GM18508 (cell line): ENCODE data around the gene EEF2KMT.
"Not testable (repeated sequence)": the region's sequence is repeated elsewhere in the genome, so short reads cannot be mapped to it uniquely, and the experiment has no call there.

Source experiments
- ATAC-seq: cut with Tn5 transposase; IDR thresholded peaks from one replicate; pipeline ENCODE4 v1.9.1; 2021; ENCODE audit warnings: moderate number of reproducible peaks; ENCODE audit not compliant: insufficient read depth, unreplicated experiment

Gene EEF2KMT

DNA sequence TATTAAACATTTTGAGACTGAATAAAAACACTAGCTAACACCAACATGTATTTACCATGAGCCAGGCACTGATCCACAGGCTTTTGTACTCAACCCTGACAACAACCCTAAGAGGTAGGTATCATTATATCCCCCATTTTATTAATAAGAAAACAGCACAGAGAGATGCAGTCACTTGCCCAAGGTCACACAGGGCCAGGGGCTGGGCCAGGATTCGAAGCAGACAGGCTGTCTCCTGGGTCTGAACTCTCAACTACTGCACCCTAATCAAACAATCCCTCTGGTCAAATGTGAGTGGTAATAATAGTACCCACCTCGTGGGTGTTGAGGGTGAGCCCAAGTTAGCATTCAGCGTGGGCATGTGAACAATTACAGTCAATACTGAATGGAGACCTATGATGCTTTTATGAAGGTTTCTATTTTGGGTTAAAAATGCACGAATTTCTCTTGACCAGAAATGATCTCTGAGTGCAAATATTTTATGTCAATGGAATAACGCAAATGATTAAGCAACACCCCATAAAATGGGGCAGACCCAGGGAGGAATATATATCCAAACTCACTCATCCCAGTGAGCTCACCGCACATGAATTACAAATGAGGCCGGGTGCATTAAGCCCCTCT is 1.0 kb downstream of the EEF2KMT start:
- not testable (repeated sequence) for ATAC-seq

DNA sequence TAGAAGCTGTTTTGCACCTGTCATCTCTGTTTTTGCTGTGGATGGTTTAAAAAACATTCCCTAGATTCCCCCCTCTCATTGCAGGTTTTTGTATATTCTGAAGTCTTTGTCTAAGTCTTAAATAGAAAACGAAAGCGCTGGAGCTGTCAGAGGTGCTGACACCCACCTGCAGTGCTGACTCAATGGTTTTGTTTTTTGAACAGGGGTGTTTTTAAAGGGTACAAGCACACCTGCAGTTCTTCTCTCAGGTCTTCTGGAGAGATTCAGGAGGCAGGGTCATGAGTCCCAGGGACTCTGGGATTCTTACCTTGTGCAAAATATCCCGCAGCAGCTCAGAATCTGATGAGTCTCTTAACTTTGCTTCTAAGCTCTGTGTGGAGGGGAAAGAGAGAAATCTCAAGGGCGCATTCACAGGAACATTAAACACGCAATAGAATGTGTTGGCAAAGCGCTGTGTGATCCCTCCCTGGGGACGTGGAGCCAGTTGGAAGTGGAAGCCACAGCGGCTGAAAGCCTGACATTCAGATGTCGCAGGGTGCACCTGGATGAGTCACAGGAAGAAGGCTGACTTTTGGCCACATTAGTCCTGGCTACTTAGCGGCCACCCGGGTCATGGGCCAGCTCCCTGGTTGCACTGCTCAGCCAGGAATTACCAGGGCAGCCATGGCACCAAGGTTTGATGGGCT is 2.3 kb downstream of the EEF2KMT start:
- ATAC-seq: not testable (repeated sequence)

DNA sequence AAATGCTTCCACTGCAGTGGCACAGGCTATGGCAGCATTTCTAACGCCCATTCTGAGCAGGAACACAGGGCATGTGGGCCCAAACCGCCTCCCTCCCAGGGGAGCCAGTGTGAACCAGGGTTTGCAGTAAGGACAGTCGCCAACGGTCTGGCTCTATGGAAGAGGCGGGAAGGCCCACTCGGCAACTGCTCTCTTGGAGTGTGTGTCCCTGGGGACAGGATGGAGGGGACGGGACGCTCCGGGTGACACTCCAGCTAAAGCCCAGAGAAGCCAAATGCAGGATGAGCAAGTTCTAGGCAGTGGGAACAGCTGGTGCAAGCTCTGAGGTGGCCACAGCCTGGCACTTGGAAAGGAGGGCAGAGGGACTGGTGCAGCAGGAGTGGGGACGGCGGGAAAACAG is 3.8 kb downstream of the EEF2KMT start:
- ATAC-seq: not testable (repeated sequence)

DNA sequence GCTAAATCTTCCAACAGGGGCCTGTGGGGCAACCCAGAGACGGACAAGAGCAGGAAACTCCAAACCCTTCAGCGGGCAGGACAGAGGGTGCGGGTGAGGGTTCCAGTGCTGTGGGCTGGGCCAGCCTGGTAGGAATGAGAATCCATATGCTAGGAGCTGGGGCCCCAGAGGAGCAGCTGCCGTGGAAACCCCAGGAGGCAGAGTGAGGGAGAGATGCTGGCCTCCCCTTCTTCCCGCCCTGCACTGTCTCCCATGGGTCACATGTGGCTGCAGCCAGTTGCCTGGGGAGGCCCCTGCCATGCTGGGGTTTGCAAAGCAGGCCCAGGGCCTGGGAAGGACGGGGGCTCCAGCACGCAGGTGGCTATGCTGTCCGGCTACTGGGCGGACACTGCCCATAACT is 4.5 kb downstream of the EEF2KMT start:
- ATAC-seq: not testable (repeated sequence)

DNA sequence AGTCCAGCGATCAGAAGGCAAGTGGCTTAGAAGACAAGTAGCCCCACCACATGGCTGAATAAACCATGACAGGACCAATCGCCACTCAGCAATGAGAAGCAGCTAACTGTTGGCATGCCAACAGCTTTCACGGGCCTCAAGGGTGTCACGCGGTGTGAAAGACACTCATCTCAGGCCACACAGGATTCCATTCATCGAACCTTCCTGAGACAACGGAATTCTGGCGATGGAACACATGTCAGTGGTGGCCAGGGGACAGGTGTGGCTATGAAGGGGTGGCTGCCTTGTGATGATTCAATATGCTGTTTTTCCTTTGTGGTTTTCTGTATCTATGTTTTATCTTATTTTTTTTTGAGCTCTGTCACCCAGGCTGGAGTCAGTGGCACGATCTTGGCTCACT is 7.0 kb downstream of the EEF2KMT start:
- ATAC-seq: not testable (repeated sequence)

DNA sequence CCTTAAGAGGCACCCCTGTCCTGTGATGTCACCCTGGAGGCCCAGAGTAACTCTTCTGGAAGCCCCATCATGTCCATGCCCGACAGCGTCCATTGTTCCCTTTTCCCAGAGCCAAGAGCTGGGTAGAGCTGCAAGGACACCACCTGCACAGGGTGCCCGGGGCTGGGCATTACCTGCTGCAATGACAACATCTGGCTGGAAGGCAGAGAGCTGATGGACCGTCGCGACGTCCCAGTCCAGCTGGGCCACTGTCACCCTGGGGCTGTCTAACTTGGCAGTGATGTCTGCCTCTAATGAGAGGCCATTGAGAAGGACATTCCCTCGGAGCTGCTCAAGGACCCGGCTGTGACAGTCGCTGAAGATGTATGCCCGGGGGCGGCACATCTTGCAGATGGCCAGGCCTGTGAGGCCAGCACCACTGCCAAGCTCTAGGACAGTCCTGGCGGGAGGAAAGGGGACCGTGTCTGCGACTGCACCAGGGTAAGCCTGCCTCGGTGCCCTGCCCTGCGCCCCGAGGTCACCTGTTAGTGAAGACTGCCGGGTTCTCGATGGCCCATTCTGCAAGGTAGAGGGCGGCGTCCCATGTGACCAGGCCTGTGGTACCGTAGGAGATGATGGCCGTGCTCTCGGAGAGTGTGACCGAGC is 7.6 kb downstream of the EEF2KMT start:
- ATAC-seq: not testable (repeated sequence)

DNA sequence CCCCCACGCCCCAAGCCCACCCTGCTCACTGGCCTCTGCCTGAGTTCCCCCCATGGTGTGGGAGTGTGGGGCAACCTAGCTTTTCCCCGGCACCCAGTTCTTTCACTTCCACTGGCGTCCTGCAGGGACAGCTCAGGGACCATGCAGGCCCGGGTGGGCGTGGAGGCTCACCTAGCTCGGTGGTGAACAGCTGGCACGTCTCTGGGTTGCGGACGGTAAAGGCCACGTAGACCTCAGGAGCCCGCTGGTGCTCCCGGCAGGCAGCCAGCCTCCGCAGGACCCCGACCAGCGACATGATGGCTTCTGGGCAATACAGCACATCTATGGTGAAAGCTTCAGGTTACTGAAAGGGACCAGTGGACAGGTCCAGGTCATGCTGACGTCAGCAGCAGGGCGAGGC is 8.7 kb downstream of the EEF2KMT start:
- not testable (repeated sequence) for ATAC-seq

DNA sequence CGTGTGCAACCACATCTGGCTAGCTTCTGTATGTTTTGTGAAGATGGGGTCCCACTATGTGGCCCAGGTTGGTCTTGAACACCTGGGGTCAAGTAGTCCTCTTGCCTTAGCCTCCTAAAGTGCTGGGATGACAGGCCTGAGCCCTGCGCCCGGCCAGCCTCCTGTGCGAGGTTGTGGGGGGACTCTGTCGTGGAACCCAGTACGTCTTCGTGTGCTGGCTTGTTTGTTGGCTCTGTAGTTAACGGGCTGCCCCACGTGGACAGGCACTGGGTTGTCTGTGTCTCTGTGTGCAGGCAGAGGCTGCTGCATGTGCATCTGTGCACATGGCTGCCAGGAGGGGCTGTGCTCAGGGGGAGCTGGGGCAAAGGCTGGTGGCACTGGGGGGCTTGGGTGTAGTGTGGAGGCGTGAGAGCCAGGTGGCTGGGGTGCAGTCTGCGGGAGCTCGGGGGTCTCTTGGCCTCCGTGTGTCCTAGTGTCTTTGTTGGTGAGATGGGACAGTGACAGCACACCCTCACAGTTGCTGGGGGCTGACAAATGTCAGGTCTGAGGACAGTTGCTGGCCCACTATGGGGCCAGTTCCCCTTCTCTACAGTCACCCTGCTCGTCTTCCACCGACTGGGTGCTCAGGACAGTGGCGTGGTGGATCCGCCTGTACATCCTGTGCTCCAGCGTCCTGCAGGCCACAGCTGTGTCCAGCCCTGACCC is 9.4 kb downstream of the EEF2KMT start:
- ATAC-seq: not testable (repeated sequence)

DNA sequence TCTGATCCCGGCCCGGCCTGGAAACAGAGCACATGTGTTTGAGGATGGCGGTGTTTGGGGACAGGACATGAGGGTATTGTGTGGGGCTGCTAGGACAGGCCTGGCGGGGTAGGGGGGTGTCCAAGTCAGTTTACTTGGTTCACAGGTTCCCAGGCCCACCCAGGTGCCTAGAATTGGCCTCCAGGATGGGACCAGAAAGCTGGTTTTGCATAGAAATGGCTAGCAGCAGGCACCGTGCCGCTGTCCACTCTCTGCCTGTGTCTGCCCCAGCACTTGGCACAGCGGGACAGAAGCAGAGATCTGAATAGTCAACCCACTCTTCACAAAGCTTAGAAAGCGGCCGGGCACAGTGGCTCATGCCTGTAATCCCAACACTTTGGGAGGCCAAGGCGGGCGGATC is 11.9 kb downstream of the EEF2KMT start:
- not testable (repeated sequence) for ATAC-seq

DNA sequence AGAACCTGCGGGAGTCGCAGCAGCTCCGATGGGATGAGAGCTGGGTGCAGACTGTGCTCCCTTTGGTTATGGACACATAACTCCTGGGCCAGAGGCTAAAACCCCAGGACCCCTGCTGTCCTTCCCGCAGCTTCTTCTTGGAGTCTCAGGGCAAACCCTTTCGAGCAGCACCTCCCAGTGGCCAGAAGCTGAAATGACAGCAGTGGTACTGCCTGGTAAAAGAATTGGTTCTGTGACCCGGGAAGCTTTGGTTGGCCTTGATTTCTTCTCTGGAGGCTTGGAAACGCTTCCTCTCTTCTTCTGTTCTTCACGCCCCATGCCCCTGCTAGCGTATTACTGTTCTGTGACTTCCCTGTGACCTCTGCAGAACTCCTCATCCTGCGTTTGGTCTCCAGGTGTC is 12.8 kb downstream of the EEF2KMT start:
- not testable (repeated sequence) for ATAC-seq

DNA sequence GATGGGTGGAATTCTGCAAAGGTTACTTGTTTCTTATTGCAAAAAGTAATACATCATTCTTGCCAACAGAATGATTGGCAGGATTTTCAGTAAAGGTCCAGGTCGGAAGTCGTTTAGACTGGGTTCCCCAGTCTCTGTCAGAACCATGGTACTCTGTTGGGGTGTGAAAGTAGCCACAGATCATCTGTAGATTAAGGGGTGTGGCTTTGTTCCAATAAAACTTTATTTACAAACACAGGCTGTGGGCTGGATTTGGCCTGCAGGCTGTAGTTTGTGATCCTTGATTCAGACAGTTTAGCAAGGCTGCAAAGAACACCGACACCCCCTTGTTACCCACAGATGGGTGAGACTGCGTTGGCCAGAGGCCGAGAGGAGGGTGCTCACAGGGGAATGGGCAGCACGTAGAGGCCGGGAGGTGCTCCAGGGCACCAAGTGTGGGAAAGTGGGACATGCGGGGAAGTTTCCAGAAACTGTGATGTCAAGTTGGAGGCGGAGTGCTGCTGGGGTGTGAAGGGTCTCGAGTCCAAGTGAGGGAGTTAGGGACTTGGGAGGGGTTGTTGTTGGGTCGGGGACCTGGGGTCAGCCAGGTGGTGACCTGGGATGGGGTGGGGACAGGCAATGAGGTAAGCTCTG is 13.4 kb downstream of the EEF2KMT start:
- ATAC-seq: not testable (repeated sequence)

DNA sequence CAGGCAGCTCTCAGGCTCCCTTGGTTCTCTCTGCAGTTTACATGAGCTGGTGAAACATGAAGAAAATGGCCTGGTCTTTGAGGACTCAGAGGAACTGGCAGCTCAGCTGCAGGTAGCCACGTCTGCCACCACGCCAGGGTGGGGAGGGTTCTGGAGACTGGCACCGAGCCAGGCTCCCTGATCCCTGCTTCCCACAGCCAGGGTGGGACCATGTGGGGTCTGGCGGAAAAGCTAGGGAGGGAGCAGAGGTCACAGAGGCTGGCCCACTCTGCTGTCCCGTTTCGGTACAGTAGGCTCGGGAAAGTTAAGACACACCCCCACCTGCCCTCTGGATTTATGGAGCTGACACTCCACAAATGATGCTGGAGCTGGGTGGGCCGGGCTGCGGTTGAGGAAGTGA is 13.9 kb downstream of the EEF2KMT start:
- ATAC-seq: not testable (repeated sequence)

DNA sequence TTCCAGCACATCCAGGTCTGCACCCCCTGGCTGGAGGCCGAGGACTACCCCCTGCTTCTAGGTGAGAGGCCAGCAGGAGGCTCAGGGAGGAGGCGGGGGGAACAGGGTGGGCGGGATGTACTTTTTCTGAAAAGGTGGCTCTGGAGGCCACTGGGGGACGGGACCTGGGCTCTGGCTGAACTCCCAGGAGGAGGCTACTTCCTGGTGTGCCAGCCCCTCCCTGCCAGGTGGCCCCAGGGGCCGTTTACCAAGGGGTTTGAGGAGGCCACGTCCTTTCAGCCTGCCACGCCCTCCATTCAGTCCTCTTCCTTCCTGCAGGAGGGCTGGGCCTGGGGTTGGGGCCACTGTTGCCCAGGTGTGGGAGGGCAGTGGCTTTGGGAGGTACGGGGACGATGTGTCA is 16.6 kb downstream of the EEF2KMT start:
- ATAC-seq: not testable (repeated sequence)

DNA sequence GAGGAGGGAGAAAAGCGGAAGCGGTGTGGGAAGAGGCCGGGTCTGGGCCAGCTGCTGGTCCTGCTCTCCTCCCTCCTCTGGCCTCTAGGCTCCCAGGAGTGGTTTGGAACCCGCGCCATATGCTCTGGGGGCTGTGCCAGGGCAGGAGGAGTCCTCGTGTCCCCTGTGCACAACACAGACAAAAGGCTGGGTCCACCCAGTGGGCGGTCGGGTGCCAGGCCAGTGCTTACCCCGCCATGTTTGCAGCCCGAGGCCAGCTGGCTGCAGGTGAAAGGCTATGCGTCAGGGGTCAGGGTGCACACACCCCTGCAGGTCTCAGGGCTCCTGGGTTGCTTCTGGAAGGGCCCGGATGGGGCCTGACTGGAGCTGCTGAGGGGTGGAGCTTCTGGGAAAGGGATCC is 17.1 kb downstream of the EEF2KMT start:
- not testable (repeated sequence) for ATAC-seq

DNA sequence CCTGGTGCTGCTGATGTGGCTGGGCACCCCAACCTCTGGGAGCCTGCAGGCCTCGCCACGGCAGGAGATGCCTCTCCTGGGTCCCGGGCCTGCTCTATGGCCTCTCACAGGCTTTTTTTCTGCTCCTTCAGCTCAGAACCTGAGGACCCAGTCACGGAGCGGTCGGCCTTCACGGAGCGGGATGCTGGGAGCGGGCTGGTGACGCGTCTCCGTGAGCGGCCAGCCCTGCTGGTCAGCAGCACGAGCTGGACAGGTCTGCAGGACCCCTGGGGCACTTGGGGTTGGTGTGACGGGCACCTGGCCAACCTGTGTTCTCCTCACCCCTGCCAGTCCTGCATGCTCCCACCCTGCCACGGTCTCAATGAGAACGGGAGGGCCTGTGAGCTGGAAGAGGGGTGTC is 19.0 kb downstream of the EEF2KMT start:
- ATAC-seq: no peak

DNA sequence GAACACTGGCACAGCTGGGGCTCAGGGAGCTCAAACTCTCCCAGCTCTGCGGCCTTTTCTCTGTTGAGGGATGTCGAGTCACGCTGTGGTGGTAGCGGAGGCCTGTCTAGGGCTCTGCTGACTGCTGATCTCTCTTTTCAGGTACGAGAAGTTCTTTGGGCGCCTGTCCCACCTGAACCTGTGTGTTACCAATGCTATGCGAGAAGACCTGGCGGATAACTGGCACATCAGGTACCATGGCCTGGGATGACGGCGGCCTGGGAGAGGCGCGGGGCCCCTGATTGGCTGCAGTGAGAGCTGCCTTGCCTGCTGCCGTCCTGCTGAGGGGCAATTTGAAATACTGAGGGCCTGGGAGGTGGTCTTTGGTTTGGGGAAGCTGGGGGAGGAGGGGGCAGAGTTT is 20.3 kb downstream of the EEF2KMT start:
- ATAC-seq: no peak

DNA sequence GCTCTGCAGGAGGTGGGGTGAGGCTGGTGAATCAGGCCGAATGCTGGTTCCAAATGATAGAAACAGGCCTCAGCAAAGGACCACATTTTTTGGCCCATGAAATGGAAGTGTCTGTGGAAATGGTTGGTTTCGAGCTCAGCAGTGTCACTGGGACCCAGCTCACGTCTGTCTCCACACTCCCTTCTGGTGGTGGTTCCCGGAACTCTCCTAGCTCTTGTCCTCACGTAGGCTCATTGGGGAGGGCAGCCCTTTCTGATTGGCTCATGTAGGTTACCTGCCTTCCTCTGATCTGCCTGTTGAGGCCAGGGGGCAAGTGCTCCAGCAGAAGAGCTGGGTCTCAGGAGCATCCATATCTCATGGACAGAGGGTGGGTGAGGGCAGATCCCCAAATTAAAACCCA is 22.0 kb downstream of the EEF2KMT start:
- ATAC-seq: no peak

DNA sequence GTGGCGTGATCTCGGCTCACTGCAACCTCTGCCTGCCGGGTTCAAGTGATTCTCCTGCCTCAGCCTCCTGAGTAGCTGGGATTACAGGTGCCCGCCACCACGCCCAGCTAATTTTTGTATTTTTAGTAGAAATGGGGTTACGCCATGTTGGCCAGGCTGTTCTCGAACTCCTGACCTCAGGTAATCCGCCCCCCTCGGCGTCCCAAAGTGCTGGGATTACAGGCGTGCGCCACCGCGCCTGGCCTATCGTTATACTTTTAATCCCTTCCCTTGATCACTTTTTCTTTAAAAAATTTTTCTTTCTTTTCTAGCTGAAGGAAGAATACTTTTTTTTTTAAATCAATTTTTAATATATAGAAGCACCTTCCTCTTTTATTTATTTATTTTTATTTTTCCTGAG is 23.8 kb downstream of the EEF2KMT start:
- ATAC-seq: not testable (repeated sequence)

DNA sequence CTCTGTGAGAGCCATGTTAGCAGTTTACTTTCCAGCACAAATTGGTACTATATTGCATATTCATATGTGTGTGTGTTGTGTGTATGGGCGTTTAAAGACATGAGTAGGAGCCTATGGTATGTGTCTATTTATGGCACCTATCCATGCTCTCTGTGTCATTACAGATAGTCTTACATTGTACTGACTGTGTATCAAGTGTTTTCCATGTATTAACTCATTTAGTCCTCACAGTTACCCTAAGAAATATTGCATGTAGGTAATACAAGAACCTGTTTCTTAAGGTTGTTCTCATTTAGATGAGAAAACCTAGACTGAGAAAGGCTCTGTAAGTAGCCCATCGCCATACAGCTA is 24.3 kb downstream of the EEF2KMT start:
- no peak for ATAC-seq
